Lower leg skin (tissue), 3 donors: ENCODE data around the gene FGF2.

Source experiments
- CTCF ChIP-seq, 3 donors: fragments of 450-650 bp; IDR thresholded peaks; one replicate each; pipeline ENCODE4 v1.5.1; 2016; ENCODE audit warnings: antibody characterized with exemption in 3 of 3, mild to moderate bottlenecking in 3 of 3, moderate library complexity in 2 of 3
- POLR2A ChIP-seq, 2 donors: fragments of 450-650 bp; IDR thresholded peaks; one replicate each; pipeline ENCODE4 v1.6.1; 2016 to 2017; ENCODE audit warnings: antibody characterized with exemption in 2 of 2, mild to moderate bottlenecking in 1 of 2, moderate library complexity in 1 of 2

- TF ChIP-seq POLR2A (IDR thresholded peaks at IDR 0.05) (no peak), CTCF (IDR thresholded peaks at IDR 0.05) (no peak)
Measured at GRCh38 chr4:122831515-122832196, 5.0 kb downstream of the FGF2 start.
